Muscle layer of duodenum (tissue), 2 donors: Measurements from ENCODE around the gene RAPSN.

Source experiments
- H3K27ac ChIP-seq: one replicate; pipeline ENCODE4 v1.7.0; 2013; ENCODE audit warnings: mild to moderate bottlenecking, low read length
- H3K27me3 ChIP-seq: one replicate; pipeline ENCODE4 v1.7.0; 2013; ENCODE audit warnings: low read depth, mild to moderate bottlenecking, control low read depth, low read length
- H3K36me3 ChIP-seq, 2 donors: one replicate each; pipeline ENCODE4 v1.7.0; 2013; ENCODE audit warnings: low read length in 2 of 2, control low read depth in 1 of 2, mild to moderate bottlenecking in 1 of 2; ENCODE audit not compliant: insufficient read depth in 2 of 2, control insufficient read depth in 1 of 2
- H3K4me1 ChIP-seq, 2 donors: one replicate each; pipeline ENCODE4 v1.7.0; 2013; ENCODE audit warnings: low read length in 2 of 2, mild to moderate bottlenecking in 2 of 2, control low read depth in 1 of 2, moderate library complexity in 1 of 2; ENCODE audit not compliant: insufficient read depth in 2 of 2, control insufficient read depth in 1 of 2
- H3K4me3 ChIP-seq, 2 donors: one replicate each; pipeline ENCODE4 v1.7.0; 2013; ENCODE audit warnings: low read length in 2 of 2, low read depth in 1 of 2, mild to moderate bottlenecking in 1 of 2
- H3K9me3 ChIP-seq, 2 donors: one replicate each; pipeline ENCODE4 v1.7.0; 2013; ENCODE audit warnings: low read length in 2 of 2, control low read depth in 1 of 2, mild to moderate bottlenecking in 1 of 2; ENCODE audit not compliant: control insufficient read depth in 1 of 2
- donor health status: healthy.

RAPSN gene

DNA sequence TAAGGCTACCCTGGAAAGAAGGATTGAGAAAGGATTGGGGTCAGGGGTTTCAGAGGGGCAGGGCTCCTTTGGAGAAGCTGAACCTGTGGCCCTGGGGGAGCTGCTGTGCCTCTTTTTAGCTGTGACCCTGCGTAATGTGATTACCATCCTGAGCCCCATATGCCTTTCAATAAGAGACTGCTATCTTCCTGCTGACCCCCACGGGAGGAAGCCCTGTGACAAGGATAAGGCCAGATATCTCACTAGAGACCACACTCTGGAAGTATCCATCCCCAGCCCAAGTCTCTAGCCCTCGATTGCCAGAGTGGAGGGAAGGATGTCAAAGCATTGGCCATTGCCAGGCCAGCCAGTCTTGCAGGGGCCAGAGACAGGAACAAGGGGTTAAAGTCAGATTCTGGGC, 45.4 kb downstream of the RAPSN start:
- H3K27ac ChIP-seq = no peak overlapping the region
- peaks cover 0 to 4% of the 10 kb centered on the region in 2 donors for H3K36me3 ChIP-seq
- H3K4me3 ChIP-seq = no peak overlapping the region
- H3K27me3 ChIP-seq = no peaks in the 10 kb centered on the region
- H3K4me1 ChIP-seq = peaks cover 9 to 16% of the 10 kb centered on the region in 2 donors
- no peaks in the 10 kb centered on the region for H3K9me3 ChIP-seq

DNA sequence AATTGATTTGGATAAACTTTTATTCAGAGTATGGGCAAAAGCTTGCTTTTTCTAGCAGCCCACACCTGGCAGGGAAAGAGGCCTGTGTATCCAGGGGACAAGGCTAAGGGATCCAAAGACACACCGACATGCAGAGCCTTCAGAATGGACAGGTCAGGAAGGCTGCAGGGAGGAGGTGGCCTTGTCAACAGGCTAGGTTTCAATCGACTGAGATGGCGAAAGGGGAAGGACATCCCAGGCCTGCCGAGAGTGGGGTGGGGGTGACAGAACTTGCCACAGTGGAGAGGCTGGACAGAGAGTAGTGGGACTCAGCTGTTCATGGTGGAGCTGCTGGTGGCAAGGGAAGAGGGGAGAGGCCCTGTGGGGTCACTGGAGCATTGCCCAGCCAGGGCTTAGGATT, 45.8 kb downstream of the RAPSN start:
- Histone ChIP-seq H3K4me1 (peaks cover 9 to 16% of the 10 kb centered on the region in 2 donors), H3K27me3 (no peaks in the 10 kb centered on the region), H3K9me3 (no peaks in the 10 kb centered on the region), H3K4me3 (no peak overlapping the region), H3K36me3 (peaks cover 0 to 4% of the 10 kb centered on the region in 2 donors), H3K27ac (no peak overlapping the region)

DNA sequence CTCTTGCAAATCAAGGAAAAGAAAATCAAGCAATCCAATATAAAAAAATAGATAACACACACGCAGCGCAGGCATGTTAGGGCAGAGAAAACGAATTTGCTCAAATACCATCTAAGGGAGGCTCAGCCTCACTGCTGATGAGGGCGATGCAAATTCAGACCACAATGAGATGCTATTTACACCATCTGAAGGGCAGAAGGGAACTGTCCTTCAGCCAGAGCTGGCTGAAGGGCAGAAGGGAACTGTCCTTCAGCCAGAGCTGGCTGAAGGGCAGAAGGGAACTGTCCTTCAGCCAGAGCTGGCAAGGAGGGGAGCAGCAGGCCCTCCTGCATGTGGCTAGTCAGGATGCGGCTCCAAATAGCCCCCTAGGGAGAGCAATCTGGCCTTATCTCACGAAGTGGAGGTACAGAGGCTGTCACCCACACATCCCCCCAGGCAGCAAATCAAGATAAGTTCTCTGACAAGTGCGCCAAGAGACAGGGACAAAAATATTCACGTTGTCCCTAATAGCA, 48.1 kb downstream of the RAPSN start:
- Histone ChIP-seq H3K27me3 (no peaks in the 10 kb centered on the region), H3K4me3 (peak overlapping the region; percentile 47 to 66), H3K4me1 (peaks cover 0 to 7% of the 10 kb centered on the region in 2 donors), H3K36me3 (no peaks in the 10 kb centered on the region), H3K9me3 (no peaks in the 10 kb centered on the region), H3K27ac (peak overlapping the region; percentile 26)

DNA sequence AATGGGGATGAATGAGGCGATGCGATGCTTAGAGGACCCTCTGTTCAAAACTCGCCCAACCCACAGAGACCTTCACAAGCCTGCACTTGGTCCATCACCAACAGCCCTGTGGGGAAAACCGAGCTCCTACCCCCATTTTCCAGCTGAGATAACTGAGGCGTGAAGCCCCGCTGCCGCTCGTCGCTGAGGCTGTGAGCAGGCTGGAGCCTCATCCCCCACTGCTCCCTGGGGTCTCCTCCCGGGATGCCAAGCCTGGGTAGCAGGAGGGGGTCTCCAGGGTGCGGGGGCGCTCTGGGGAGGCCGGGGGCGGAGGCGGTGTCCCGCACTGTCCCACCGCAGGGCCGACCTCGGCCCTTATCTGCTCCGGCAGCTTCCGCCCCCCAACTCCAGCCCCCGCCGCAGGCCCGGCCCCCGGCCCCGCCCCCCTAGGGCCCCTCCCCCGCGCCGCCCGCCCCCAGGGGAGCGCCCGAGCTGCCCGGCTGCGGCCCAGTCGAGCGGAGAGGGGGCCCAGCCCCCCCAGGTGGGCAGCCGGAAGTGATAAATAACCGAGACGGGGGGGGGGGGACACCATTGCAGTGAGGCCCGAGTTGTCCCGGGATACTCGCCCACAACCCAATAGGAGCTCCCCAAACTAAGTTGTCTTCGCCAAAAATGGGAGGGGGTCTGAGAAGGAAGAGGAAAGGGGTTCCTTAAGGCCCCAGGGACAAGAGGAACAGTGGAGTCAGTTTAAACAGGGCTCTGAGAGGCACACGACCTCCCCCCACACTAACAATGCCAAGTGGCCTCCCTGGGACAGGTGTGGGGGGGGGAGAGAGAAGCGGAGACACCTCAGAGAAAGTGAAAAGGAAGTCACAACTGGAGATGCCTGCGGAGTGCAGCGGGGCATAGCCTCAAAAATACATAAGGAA, 48.8 kb downstream of the RAPSN start:
- peak overlapping the region; percentile 56 to 66 for H3K4me3 ChIP-seq
- no peaks in the 10 kb centered on the region for H3K36me3 ChIP-seq
- H3K27ac ChIP-seq = peak overlapping the region; percentile 26
- peaks cover 0 to 7% of the 10 kb centered on the region in 2 donors for H3K4me1 ChIP-seq
- no peaks in the 10 kb centered on the region for H3K9me3 ChIP-seq
- H3K27me3 ChIP-seq = no peaks in the 10 kb centered on the region

DNA sequence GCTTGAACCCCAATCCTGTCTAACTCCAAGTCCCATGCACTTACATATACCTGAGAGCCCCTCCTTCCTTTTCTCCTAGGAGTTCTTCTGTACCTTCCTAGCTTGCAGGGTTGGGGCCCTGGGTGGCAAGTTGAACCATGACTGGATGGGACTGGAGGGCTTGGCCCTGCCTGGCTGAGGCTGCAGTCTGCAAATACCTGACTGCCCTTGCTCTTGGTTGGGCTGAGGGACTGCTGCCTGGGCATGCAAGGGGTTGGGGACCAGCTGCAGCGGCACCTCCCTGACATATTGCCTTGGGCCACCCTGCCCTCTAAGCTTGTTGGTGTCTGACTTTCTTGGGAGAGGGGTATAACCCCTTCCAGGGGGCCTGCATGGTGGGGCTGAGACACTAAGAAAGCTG, 50.4 kb downstream of the RAPSN start:
- Histone ChIP-seq H3K9me3 (no peaks in the 10 kb centered on the region), H3K27me3 (no peaks in the 10 kb centered on the region), H3K27ac (no peak overlapping the region), H3K4me3 (no peak overlapping the region), H3K4me1 (peaks cover 0 to 11% of the 10 kb centered on the region in 2 donors), H3K36me3 (no peaks in the 10 kb centered on the region)

DNA sequence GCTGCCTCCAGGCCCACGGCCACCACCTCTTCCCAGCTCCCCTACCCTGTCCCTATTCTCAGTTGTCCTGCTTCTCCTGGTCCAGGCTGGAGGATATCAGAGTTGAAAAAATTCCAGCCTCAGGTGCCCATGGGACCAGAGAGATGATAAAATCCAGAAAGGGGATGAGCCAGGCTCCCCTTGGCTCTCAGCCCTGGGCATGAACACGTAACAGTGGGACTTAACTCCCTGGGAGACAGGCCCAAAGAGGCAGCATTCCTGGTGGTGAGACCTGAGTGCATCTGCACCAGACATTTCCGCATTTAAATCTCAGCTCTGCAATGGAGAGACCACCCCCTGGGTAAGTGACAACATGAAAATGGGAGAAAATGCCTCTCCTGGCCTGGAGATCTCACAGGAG, 50.9 kb downstream of the RAPSN start:
- Histone ChIP-seq H3K27me3 (no peaks in the 10 kb centered on the region), H3K36me3 (no peaks in the 10 kb centered on the region), H3K4me3 (no peak overlapping the region), H3K4me1 (peaks cover 0 to 14% of the 10 kb centered on the region in 2 donors), H3K9me3 (no peaks in the 10 kb centered on the region), H3K27ac (no peak overlapping the region)

DNA sequence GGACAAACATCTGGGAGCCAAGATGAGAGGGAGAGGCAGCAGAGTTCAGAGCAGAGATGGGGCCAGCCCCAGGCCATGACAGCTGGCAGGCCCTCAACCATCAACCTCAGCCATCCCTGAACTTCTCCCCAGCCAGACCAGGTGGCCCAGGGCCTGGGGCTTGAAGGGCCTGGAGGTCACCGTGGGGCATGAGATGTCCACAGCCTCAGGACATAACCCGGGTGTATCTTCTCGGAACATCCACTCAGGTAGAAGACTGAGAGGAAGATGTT, 53.0 kb downstream of the RAPSN start:
- Histone ChIP-seq H3K4me1 (peaks cover 0 to 14% of the 10 kb centered on the region in 2 donors), H3K27me3 (no peaks in the 10 kb centered on the region), H3K9me3 (no peaks in the 10 kb centered on the region), H3K27ac (peak overlapping the region; percentile 83), H3K36me3 (no peaks in the 10 kb centered on the region), H3K4me3 (no peak overlapping the region)

DNA sequence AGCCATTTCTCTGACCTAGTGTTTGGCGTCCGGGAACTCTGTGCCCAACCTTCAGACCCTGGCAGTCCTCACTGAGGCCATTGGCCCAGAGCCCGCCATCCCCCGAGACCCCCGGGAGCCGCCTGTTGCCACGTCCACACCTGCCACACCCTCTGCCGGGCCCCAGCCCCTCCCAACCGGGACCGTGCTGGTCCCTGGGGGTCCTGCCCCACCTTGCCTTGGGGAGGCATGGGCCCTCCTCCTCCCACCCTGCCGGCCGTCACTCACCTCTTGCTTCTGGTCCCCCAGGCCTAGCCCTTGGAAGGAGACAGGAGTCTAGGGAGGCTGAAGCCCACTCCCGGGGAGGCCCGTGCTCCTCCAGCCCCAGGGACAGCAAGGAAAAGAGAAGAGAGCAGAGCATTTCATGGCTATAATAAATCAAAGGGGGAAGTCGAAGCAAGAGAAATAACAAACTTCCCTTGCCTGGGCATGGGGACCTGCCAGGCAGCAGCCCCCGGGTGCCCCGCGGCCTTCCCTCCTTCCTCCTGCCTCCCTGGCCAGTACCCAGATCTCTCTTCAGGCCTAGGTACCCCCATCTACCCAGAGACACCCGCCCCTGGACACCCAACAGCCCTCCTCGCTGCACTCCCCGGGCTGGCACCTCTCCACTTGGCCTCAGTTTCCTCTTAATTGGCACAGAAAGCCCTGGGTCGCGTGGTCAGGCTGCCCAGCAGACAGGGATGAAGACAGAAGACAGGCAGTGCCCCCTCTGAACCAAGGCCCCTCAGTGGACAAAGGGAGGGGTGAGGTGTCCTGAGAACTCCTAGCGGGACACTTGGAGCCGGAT, 53.5 kb downstream of the RAPSN start:
- peak overlapping the region in 1 of 2 donors; percentile 34 for H3K4me3 ChIP-seq
- no peaks in the 10 kb centered on the region for H3K36me3 ChIP-seq
- peaks cover 0 to 12% of the 10 kb centered on the region in 2 donors for H3K4me1 ChIP-seq
- peak overlapping the region; percentile 83 for H3K27ac ChIP-seq
- no peaks in the 10 kb centered on the region for H3K9me3 ChIP-seq
- no peaks in the 10 kb centered on the region for H3K27me3 ChIP-seq

DNA sequence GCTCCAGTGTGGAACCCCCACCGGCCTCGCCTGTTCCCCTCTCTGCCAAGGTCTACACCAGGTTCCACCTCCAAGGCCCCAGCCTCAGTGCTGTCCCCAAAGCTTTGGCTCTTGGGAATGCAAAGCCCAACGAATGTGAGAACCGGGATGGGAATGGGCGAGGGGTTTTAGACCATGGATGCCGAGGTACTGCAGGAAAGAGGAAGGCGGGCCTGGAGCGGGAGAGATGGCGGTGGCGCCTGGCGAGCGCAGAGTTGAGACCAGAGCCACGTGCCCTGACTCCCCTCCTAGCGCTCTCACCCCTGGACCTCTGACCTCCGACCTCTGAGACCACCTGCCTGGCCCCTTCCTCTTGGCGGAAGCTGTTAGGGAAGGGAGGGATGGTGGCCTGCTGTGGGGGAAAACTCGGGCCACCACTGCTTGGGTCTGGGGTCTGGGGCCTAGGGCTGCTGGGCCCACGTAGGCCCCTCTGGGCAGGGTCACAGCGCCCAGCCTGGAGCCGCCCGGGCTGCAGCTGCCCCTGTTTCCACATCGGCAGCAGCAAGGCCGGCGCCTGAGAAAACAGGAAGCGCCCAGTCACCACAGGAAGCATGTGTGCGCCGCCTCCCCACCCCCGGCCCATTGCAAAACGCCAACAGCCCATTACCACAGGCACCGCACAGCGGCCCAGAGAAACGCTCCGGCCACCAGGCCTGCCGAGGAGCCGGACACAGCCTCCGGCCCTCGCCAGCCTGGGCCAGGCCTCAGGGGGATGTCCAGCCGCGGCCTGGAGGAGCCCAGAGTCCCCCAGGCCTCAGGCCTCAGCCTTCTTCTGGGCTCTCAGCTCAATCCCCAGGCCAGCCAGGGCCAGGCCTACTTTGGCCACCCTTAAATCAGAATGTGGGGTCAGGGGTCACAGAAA, 54.4 kb downstream of the RAPSN start:
- peaks cover 0 to 7% of the 10 kb centered on the region in 2 donors for H3K4me1 ChIP-seq
- no peaks in the 10 kb centered on the region for H3K36me3 ChIP-seq
- H3K27ac ChIP-seq = peak overlapping the region; percentile 83
- H3K27me3 ChIP-seq = no peaks in the 10 kb centered on the region
- H3K9me3 ChIP-seq = no peaks in the 10 kb centered on the region
- H3K4me3 ChIP-seq = peak overlapping the region in 1 of 2 donors; percentile 34

DNA sequence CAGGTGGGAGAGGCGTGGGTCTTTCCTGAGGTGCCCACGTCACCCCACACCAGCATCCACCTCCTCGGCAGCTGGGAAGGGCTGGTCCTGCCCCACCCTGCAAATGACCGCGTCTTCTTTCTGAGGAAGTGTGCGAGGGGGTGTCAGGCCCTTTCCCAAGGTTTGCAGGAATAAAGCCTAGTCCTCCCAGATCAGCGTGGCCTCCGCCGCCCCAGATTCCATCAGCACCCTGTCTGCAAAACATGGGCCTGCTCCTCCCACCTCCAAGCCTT, 55.0 kb downstream of the RAPSN start:
- Histone ChIP-seq H3K36me3 (no peaks in the 10 kb centered on the region), H3K4me3 (peak overlapping the region in 1 of 2 donors; percentile 34), H3K9me3 (no peaks in the 10 kb centered on the region), H3K27me3 (no peaks in the 10 kb centered on the region), H3K27ac (peak overlapping the region; percentile 71), H3K4me1 (peaks cover 0 to 7% of the 10 kb centered on the region in 2 donors)
